Measurements from ENCODE around the gene NLRP14. TPM values are rescaled to one million over a fixed set of nuclear protein-coding genes. Genes with fewer than 3 reads are reported as not detected.

The NLRP14 gene
- total RNA-seq, 4 donors from 2014 or later = 0.41 to 0.48 TPM; not detected in 2

- WGBS, 2 donors (ENCODE audit: low coverage in 1 of 2) = 60 to 71% methylated on average over 1 of the region's 1 CpG
- no peak overlapping the region for H3K27ac ChIP-seq
- H3K9me3 ChIP-seq = peaks cover 0 to 4% of the 10 kb centered on the region in 2 donors
- H3K4me3 ChIP-seq = no peak overlapping the region
- intact Hi-C loops (cut with DNase I; ENCODE audit: low total_unique reads) (no loop called here), in situ Hi-C loops (cut with MboI; ENCODE audit: low pct_ligation_motif_present in 1 of 4, low pct_unique_long_range_greater_than_20kb in 1 of 4, low sequenced_read_pairs in 3 of 4) (loop anchor here in 1 of 4 donors (25.0 kb wide), 2 partner anchors 356 to 606 kb away; no protein-coding TSS in a partner anchor)
- no peaks in the 10 kb centered on the region for H3K36me3 ChIP-seq
- no peak for DNase-seq
- H3K4me1 ChIP-seq = no peaks in the 10 kb centered on the region
- TF ChIP-seq POLR2AphosphoS5 (IDR thresholded peaks at IDR 0.05) (no peak), CTCF (IDR thresholded peaks at IDR 0.05) (no peak), POLR2A (IDR thresholded peaks at IDR 0.05) (no peak), EP300 (IDR thresholded peaks at IDR 0.05; ENCODE audit: low read depth) (no peak)
- no peaks in the 10 kb centered on the region for H3K27me3 ChIP-seq
These were observed 61.2 kb downstream of the NLRP14 start for GRCh38 chr11:7081441-7081840.

GRCh38 chr11:7088921-7089320 lies 68.6 kb downstream of the NLRP14 start, which contains the start of gene RBMXL2:
TSS of gene RBMXL2 (plus strand) at chr11:7088998. CDS start at chr11:7089121, 123 bp downstream.
- Histone ChIP-seq H3K27me3 (no peaks in the 10 kb centered on the region), H3K27ac (no peak within 1 kb of the TSS), H3K36me3 (no peaks in the 10 kb centered on the region), H3K4me3 (no peak within 1 kb of the TSS), H3K4me1 (no peaks in the 10 kb centered on the region), H3K9me3 (no peaks in the 10 kb centered on the region)
- 97% methylated on average over 45 of the region's 45 CpGs; no CpG with 5 or more reads in 1 of the 2 donors for WGBS, 2 donors (ENCODE audit: low coverage in 1 of 2)
- intact Hi-C loops (cut with DNase I; ENCODE audit: low total_unique reads) = no loop called here
- no peak for DNase-seq
- TF ChIP-seq CTCF (IDR thresholded peaks at IDR 0.05) = no peak
- no peak for TF ChIP-seq POLR2A (IDR thresholded peaks at IDR 0.05)
- no peak for TF ChIP-seq POLR2AphosphoS5 (IDR thresholded peaks at IDR 0.05)
- TF ChIP-seq EP300 (IDR thresholded peaks at IDR 0.05; ENCODE audit: low read depth) = no peak
- in situ Hi-C loops (cut with MboI; ENCODE audit: low pct_ligation_motif_present in 1 of 4, low pct_unique_long_range_greater_than_20kb in 1 of 4, low sequenced_read_pairs in 3 of 4) = loop anchor here in 1 of 4 donors (25.0 kb wide), 2 partner anchors 348 to 598 kb away; no protein-coding TSS in a partner anchor

- whole genome bisulfite sequencing, 2 donors (ENCODE audit: low coverage in 1 of 2) = 94 to 96% methylated on average over 10 to 96 of the region's 111 CpGs
- in situ Hi-C loops (cut with MboI; ENCODE audit: low pct_ligation_motif_present in 1 of 4, low pct_unique_long_range_greater_than_20kb in 1 of 4, low sequenced_read_pairs in 3 of 4) (loop anchor here in 3 of 4 donors (10.0 to 25.0 kb wide), 4 partner anchors 345 to 605 kb away; no protein-coding TSS in a partner anchor), intact Hi-C loops (cut with DNase I; ENCODE audit: low total_unique reads) (no loop called here)
- no peak for TF ChIP-seq CTCF (IDR thresholded peaks at IDR 0.05)
- Histone ChIP-seq H3K27ac (no peak overlapping the region), H3K9me3 (no peaks in the 10 kb centered on the region), H3K36me3 (no peaks in the 10 kb centered on the region), H3K27me3 (no peaks in the 10 kb centered on the region), H3K4me1 (no peaks in the 10 kb centered on the region), H3K4me3 (no peak overlapping the region)
- DNase-seq = no peak
These were observed 69.3 kb downstream of the NLRP14 start for GRCh38 chr11:7089328-7090251.

GRCh38 chr11:7098235-7098832 lies 78.1 kb downstream of the NLRP14 start:
- TF ChIP-seq EP300 (IDR thresholded peaks at IDR 0.05; ENCODE audit: low read depth) (no peak), CTCF (IDR thresholded peaks at IDR 0.05) (peak; percentile 49 to 56 (median 50))
- no peak for DNase-seq
- H3K4me3 ChIP-seq = no peak overlapping the region
- no peaks in the 10 kb centered on the region for H3K9me3 ChIP-seq
- no peak overlapping the region for H3K27ac ChIP-seq
- H3K36me3 ChIP-seq = peaks cover 0 to 1% (median 0%) of the 10 kb centered on the region in 4 donors
- 6 to 13% methylated on average over 2 of the region's 2 CpGs for WGBS, 2 donors (ENCODE audit: low coverage in 1 of 2)
- in situ Hi-C loops (cut with MboI; ENCODE audit: low pct_ligation_motif_present in 1 of 4, low pct_unique_long_range_greater_than_20kb in 1 of 4, low sequenced_read_pairs in 3 of 4) = loop anchor here in 3 of 4 donors (10.0 to 25.0 kb wide), 4 partner anchors 336 to 596 kb away; no protein-coding TSS in a partner anchor
- no peaks in the 10 kb centered on the region for H3K27me3 ChIP-seq
- intact Hi-C loops (cut with DNase I; ENCODE audit: low total_unique reads) = no loop called here
- H3K4me1 ChIP-seq = no peaks in the 10 kb centered on the region

All from transverse colon (tissue), 4 donors.